Mammary epithelial cell (primary cell): ENCODE measurements around the gene MYO18A.

Experiments
- EZH2 ChIP-seq: IDR thresholded peaks from 2 replicates; pipeline ENCODE4 v1.6.1; 2012; ENCODE audit warnings: low read length, inconsistent platforms, borderline replicate concordance
- TF ChIP-seq, protein P1 (sequence below), 2 donors: IDR thresholded peaks in 1 of 2; conservative IDR thresholded peaks in 1 of 2; 2 replicates each; pipeline ENCODE4 v1.5.1; 2011 to 2012; ENCODE audit warnings: inconsistent platforms in 2 of 2, low read length in 2 of 2, mild to moderate bottlenecking in 2 of 2, control low read depth in 1 of 2, low read depth in 1 of 2; ENCODE audit not compliant: insufficient read depth in 1 of 2; ENCODE audit errors: extremely low read depth in 1 of 2

DNA sequence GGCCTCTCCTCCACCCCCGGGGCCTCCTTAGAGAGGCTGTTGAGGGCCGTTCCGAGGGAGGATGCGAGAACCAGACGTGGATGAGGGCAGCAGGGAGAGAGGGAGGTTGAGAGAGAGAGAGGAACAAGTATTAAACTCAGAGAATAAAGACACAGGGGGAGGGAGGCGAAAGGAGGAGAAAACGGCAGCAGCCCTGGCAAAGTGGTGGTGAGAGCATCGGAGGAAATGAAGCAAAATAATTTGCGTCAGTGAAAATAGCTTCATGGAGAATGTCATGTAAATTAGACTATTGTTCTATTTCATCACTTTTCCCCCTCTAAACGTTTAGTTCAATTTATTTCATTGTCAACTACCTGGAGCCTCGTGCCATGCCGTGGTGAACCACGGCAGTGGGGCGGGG is 99.2 kb downstream of the MYO18A start:
- TF ChIP-seq, protein P1, sequence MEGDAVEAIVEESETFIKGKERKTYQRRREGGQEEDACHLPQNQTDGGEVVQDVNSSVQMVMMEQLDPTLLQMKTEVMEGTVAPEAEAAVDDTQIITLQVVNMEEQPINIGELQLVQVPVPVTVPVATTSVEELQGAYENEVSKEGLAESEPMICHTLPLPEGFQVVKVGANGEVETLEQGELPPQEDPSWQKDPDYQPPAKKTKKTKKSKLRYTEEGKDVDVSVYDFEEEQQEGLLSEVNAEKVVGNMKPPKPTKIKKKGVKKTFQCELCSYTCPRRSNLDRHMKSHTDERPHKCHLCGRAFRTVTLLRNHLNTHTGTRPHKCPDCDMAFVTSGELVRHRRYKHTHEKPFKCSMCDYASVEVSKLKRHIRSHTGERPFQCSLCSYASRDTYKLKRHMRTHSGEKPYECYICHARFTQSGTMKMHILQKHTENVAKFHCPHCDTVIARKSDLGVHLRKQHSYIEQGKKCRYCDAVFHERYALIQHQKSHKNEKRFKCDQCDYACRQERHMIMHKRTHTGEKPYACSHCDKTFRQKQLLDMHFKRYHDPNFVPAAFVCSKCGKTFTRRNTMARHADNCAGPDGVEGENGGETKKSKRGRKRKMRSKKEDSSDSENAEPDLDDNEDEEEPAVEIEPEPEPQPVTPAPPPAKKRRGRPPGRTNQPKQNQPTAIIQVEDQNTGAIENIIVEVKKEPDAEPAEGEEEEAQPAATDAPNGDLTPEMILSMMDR (conservative IDR thresholded peaks at IDR 0.05 in 1 of 2, IDR thresholded peaks at IDR 0.05 in 1 of 2; ENCODE audit: extremely low read depth in 1 of 2, insufficient read depth in 1 of 2, low read depth in 1 of 2, low read length in 2 of 2), result no peak
- no peak for TF ChIP-seq EZH2
